Measurements from ENCODE around the gene TANGO6.

Gene TANGO6

GRCh38 chr16:68931196-68931595, 87.9 kb downstream of the TANGO6 start:
- no peak for DNase-seq
- Histone ChIP-seq H3K9me3 (ENCODE audit: control insufficient read depth, low read length) (no peaks in the 10 kb centered on the region), H3K36me3 (ENCODE audit: control insufficient read depth, insufficient read depth, low read length) (peaks cover 33% of the 10 kb centered on the region), H3K27ac (ENCODE audit: insufficient read depth, low read length, poor library complexity, severe bottlenecking) (no peak overlapping the region), H3K27me3 (replicated peaks; ENCODE audit: control insufficient read depth, insufficient read depth, low read length, poor library complexity, severe bottlenecking) (no peaks in the 10 kb centered on the region), H3K4me1 (ENCODE audit: control insufficient read depth, insufficient read depth, low read length, poor library complexity, severe bottlenecking) (no peaks in the 10 kb centered on the region), H3K4me3 (ENCODE audit: insufficient read depth, low read depth, low read length, poor library complexity, severe bottlenecking) (no peak overlapping the region)

GRCh38 chr16:68934402-68934801, 91.1 kb downstream of the TANGO6 start:
- DNase-seq, result no peak
- Histone ChIP-seq H3K4me1 (ENCODE audit: control insufficient read depth, insufficient read depth, low read length, poor library complexity, severe bottlenecking) (no peaks in the 10 kb centered on the region), H3K27me3 (replicated peaks; ENCODE audit: control insufficient read depth, insufficient read depth, low read length, poor library complexity, severe bottlenecking) (no peaks in the 10 kb centered on the region), H3K27ac (ENCODE audit: insufficient read depth, low read length, poor library complexity, severe bottlenecking) (no peak overlapping the region), H3K4me3 (ENCODE audit: insufficient read depth, low read depth, low read length, poor library complexity, severe bottlenecking) (no peak overlapping the region), H3K36me3 (ENCODE audit: control insufficient read depth, insufficient read depth, low read length) (peaks cover 19% of the 10 kb centered on the region), H3K9me3 (ENCODE audit: control insufficient read depth, low read length) (no peaks in the 10 kb centered on the region)

GRCh38 chr16:68935008-68935407, 91.7 kb downstream of the TANGO6 start:
- Histone ChIP-seq H3K4me1 (ENCODE audit: control insufficient read depth, insufficient read depth, low read length, poor library complexity, severe bottlenecking) (no peaks in the 10 kb centered on the region), H3K36me3 (ENCODE audit: control insufficient read depth, insufficient read depth, low read length) (peaks cover 19% of the 10 kb centered on the region), H3K27ac (ENCODE audit: insufficient read depth, low read length, poor library complexity, severe bottlenecking) (no peak overlapping the region), H3K9me3 (ENCODE audit: control insufficient read depth, low read length) (no peaks in the 10 kb centered on the region), H3K4me3 (ENCODE audit: insufficient read depth, low read depth, low read length, poor library complexity, severe bottlenecking) (no peak overlapping the region), H3K27me3 (replicated peaks; ENCODE audit: control insufficient read depth, insufficient read depth, low read length, poor library complexity, severe bottlenecking) (no peaks in the 10 kb centered on the region)
- no peak for DNase-seq

- no peak for DNase-seq
- peaks cover 9% of the 10 kb centered on the region for H3K36me3 ChIP-seq (ENCODE audit: control insufficient read depth, insufficient read depth, low read length)
- H3K4me1 ChIP-seq (ENCODE audit: control insufficient read depth, insufficient read depth, low read length, poor library complexity, severe bottlenecking), result no peaks in the 10 kb centered on the region
- H3K27ac ChIP-seq (ENCODE audit: insufficient read depth, low read length, poor library complexity, severe bottlenecking), result no peak overlapping the region
- H3K27me3 ChIP-seq (replicated peaks; ENCODE audit: control insufficient read depth, insufficient read depth, low read length, poor library complexity, severe bottlenecking), result no peaks in the 10 kb centered on the region
- no peaks in the 10 kb centered on the region for H3K9me3 ChIP-seq (ENCODE audit: control insufficient read depth, low read length)
- no peak overlapping the region for H3K4me3 ChIP-seq (ENCODE audit: insufficient read depth, low read depth, low read length, poor library complexity, severe bottlenecking)
Measured at GRCh38 chr16:68936736-68937631, 93.7 kb downstream of the TANGO6 start.

GRCh38 chr16:68939692-68940320, 96.5 kb downstream of the TANGO6 start:
- Histone ChIP-seq H3K9me3 (ENCODE audit: control insufficient read depth, low read length) (no peaks in the 10 kb centered on the region), H3K36me3 (ENCODE audit: control insufficient read depth, insufficient read depth, low read length) (peaks cover 8% of the 10 kb centered on the region), H3K4me3 (ENCODE audit: insufficient read depth, low read depth, low read length, poor library complexity, severe bottlenecking) (no peak overlapping the region), H3K27ac (ENCODE audit: insufficient read depth, low read length, poor library complexity, severe bottlenecking) (no peak overlapping the region), H3K4me1 (ENCODE audit: control insufficient read depth, insufficient read depth, low read length, poor library complexity, severe bottlenecking) (no peaks in the 10 kb centered on the region), H3K27me3 (replicated peaks; ENCODE audit: control insufficient read depth, insufficient read depth, low read length, poor library complexity, severe bottlenecking) (no peaks in the 10 kb centered on the region)
- no peak for DNase-seq

- H3K4me1 ChIP-seq (ENCODE audit: control insufficient read depth, insufficient read depth, low read length, poor library complexity, severe bottlenecking), result no peaks in the 10 kb centered on the region
- H3K4me3 ChIP-seq (ENCODE audit: insufficient read depth, low read depth, low read length, poor library complexity, severe bottlenecking), result no peak overlapping the region
- H3K27ac ChIP-seq (ENCODE audit: insufficient read depth, low read length, poor library complexity, severe bottlenecking), result no peak overlapping the region
- no peaks in the 10 kb centered on the region for H3K9me3 ChIP-seq (ENCODE audit: control insufficient read depth, low read length)
- DNase-seq, result no peak
- H3K27me3 ChIP-seq (replicated peaks; ENCODE audit: control insufficient read depth, insufficient read depth, low read length, poor library complexity, severe bottlenecking), result no peaks in the 10 kb centered on the region
- H3K36me3 ChIP-seq (ENCODE audit: control insufficient read depth, insufficient read depth, low read length), result peaks cover 8% of the 10 kb centered on the region
Measured at GRCh38 chr16:68940816-68941215, 97.5 kb downstream of the TANGO6 start.

GRCh38 chr16:68943961-68944360, 100.6 kb downstream of the TANGO6 start:
- no peaks in the 10 kb centered on the region for H3K27me3 ChIP-seq (replicated peaks; ENCODE audit: control insufficient read depth, insufficient read depth, low read length, poor library complexity, severe bottlenecking)
- no peak overlapping the region for H3K27ac ChIP-seq (ENCODE audit: insufficient read depth, low read length, poor library complexity, severe bottlenecking)
- DNase-seq, result no peak
- no peak overlapping the region for H3K4me3 ChIP-seq (ENCODE audit: insufficient read depth, low read depth, low read length, poor library complexity, severe bottlenecking)
- H3K4me1 ChIP-seq (ENCODE audit: control insufficient read depth, insufficient read depth, low read length, poor library complexity, severe bottlenecking), result no peaks in the 10 kb centered on the region
- no peaks in the 10 kb centered on the region for H3K9me3 ChIP-seq (ENCODE audit: control insufficient read depth, low read length)
- H3K36me3 ChIP-seq (ENCODE audit: control insufficient read depth, insufficient read depth, low read length), result peaks cover 8% of the 10 kb centered on the region

GRCh38 chr16:68948230-68948910, 105.0 kb downstream of the TANGO6 start:
- no peak for DNase-seq
- Histone ChIP-seq H3K27ac (ENCODE audit: insufficient read depth, low read length, poor library complexity, severe bottlenecking) (no peak overlapping the region), H3K36me3 (ENCODE audit: control insufficient read depth, insufficient read depth, low read length) (peaks cover 8% of the 10 kb centered on the region), H3K4me1 (ENCODE audit: control insufficient read depth, insufficient read depth, low read length, poor library complexity, severe bottlenecking) (no peaks in the 10 kb centered on the region), H3K27me3 (replicated peaks; ENCODE audit: control insufficient read depth, insufficient read depth, low read length, poor library complexity, severe bottlenecking) (no peaks in the 10 kb centered on the region), H3K4me3 (ENCODE audit: insufficient read depth, low read depth, low read length, poor library complexity, severe bottlenecking) (no peak overlapping the region), H3K9me3 (ENCODE audit: control insufficient read depth, low read length) (no peaks in the 10 kb centered on the region)

GRCh38 chr16:68951991-68952877, 108.9 kb downstream of the TANGO6 start:
- Histone ChIP-seq H3K4me3 (ENCODE audit: insufficient read depth, low read depth, low read length, poor library complexity, severe bottlenecking) (no peak overlapping the region), H3K27ac (ENCODE audit: insufficient read depth, low read length, poor library complexity, severe bottlenecking) (no peak overlapping the region), H3K27me3 (replicated peaks; ENCODE audit: control insufficient read depth, insufficient read depth, low read length, poor library complexity, severe bottlenecking) (no peaks in the 10 kb centered on the region), H3K9me3 (ENCODE audit: control insufficient read depth, low read length) (no peaks in the 10 kb centered on the region), H3K4me1 (ENCODE audit: control insufficient read depth, insufficient read depth, low read length, poor library complexity, severe bottlenecking) (no peaks in the 10 kb centered on the region), H3K36me3 (ENCODE audit: control insufficient read depth, insufficient read depth, low read length) (no peaks in the 10 kb centered on the region)
- DNase-seq, result no peak

All from effector memory CD4-positive, alpha-beta T cell (primary cell).